HepG2 (cell line): ENCODE data around the gene ARL2. TPM values are rescaled to one million over a fixed set of nuclear protein-coding genes. Genes with fewer than 3 reads are reported as not detected.

Experiments
- ATAC-seq: fragments of 200-7000 bp; cut with Tn5 transposase; 3 replicates; pipeline ENCODE4 v1.9.1; 2020; ENCODE audit warnings: mild to moderate bottlenecking, moderate library complexity
- BruUV-seq: library from RNA; stranded (reverse); fragments of 400-500 nt; replicated peaks from 2 replicates; lab custom pipeline; 2021; lab: Mats Ljungman, UMichigan
- CTCF ChIA-PET: fragments of 300-600 bp; formaldehyde crosslinking; extraction: SDS; loops from one replicate; lab custom pipeline; 2021; ENCODE audit warnings: low total read pairs, inconsistent platforms, low intra/inter-chr PET ratio; lab: Yijun Ruan, JAX
- POLR2A ChIA-PET: fragments of 350-600 bp; sonication (Branson Sonifier 250); formaldehyde crosslinking; loops from one replicate; lab custom pipeline; 2020; ENCODE audit warnings: antibody characterized with exemption, inconsistent platforms; lab: Yijun Ruan, JAX
- DNase-seq: peaks from one replicate; pipeline ENCODE4 v3.0.0-alpha.2; 2015; ENCODE audit warnings: low spot score
- FAIRE-seq: peaks from 3 replicates; lab custom pipeline; 2011; peaks lifted over from hg19 to GRCh38; lab: Jason Lieb, UNC
- H2AFZ ChIP-seq: one replicate; pipeline ENCODE4 v1.6.1; 2011; ENCODE audit warnings: low read length, inconsistent platforms
- H3K27ac ChIP-seq: fragments of 300-600 bp; 3 replicates; pipeline ENCODE4 v1.8.0; 2011; ENCODE audit warnings: mixed run types, mild to moderate bottlenecking, mixed read lengths, low read length, inconsistent platforms; ENCODE audit not compliant: insufficient read depth; ENCODE audit errors: extremely low read length
- H3K27me3 ChIP-seq, 2 experiments: fragments of 200-600 bp in 1 of 2; 2 replicates in 1 of 2; 3 replicates in 1 of 2; pipeline versions ENCODE4 v1.6.0 to v1.8.0; 2011; ENCODE audit warnings: low read length in 2 of 2, mild to moderate bottlenecking in 2 of 2, moderate library complexity in 2 of 2, inconsistent platforms in 1 of 2; ENCODE audit not compliant: insufficient read depth in 2 of 2, control insufficient read depth in 1 of 2
- H3K36me3 ChIP-seq, 2 experiments: fragments of 200-600 bp in 1 of 2; replicated peaks in 1 of 2; 2 replicates in 1 of 2; 3 replicates in 1 of 2; pipeline versions ENCODE4 v1.5.1 to v1.8.0; 2011; ENCODE audit warnings: low read length in 2 of 2, inconsistent platforms in 1 of 2; ENCODE audit not compliant: insufficient read depth in 2 of 2, control insufficient read depth in 1 of 2
- H3K4me1 ChIP-seq: 2 replicates; pipeline ENCODE4 v1.5.1; 2012; ENCODE audit warnings: low read length, inconsistent platforms; ENCODE audit not compliant: insufficient read depth
- H3K4me2 ChIP-seq: 2 replicates; pipeline ENCODE4 v1.6.0; 2011; ENCODE audit warnings: low read depth, low read length, inconsistent platforms
- H3K4me3 ChIP-seq, 3 experiments: fragments of 200-600 bp in 1 of 3; sonication (generic), shearing (Covaris generic) in 1 of 3; replicated peaks in 1 of 3; 2 replicates each; pipeline ENCODE4 v1.5.1; 2011 to 2016; ENCODE audit warnings: low read length in 3 of 3, inconsistent platforms in 2 of 3, low read depth in 2 of 3, mild to moderate bottlenecking in 2 of 3, control low read depth in 1 of 3, mixed read lengths in 1 of 3; ENCODE audit not compliant: insufficient read depth in 1 of 3
- H3K79me2 ChIP-seq: one replicate; pipeline ENCODE4 v1.6.1; 2011; ENCODE audit warnings: low read length, inconsistent platforms; ENCODE audit not compliant: insufficient read depth
- H3K9ac ChIP-seq: 2 replicates; pipeline ENCODE4 v1.6.0; 2011; ENCODE audit warnings: mild to moderate bottlenecking, low read depth, low read length, inconsistent platforms; ENCODE audit not compliant: insufficient read depth
- H3K9me3 ChIP-seq: 2 replicates; pipeline ENCODE4 v1.5.1; 2012; ENCODE audit warnings: mild to moderate bottlenecking, low read length
- H4K20me1 ChIP-seq: 2 replicates; pipeline ENCODE4 v1.6.0; 2011; ENCODE audit warnings: inconsistent platforms, mild to moderate bottlenecking, low read length, moderate library complexity; ENCODE audit not compliant: insufficient read depth
- ATF7-NPFF ChIP-seq: sonication (generic); formaldehyde crosslinking; IDR thresholded peaks from 2 replicates; pipeline ENCODE4 v1.8.1; 2023; ENCODE audit warnings: mild to moderate bottlenecking, low read depth, missing genetic modification reagents, moderate library complexity
- MEIS1 ChIP-seq: sonication (generic); formaldehyde crosslinking; IDR thresholded peaks from 2 replicates; pipeline ENCODE4 v1.9.0; 2021; ENCODE audit warnings: mild to moderate bottlenecking, missing genetic modification reagents, moderate library complexity, borderline replicate concordance
- POLR2A ChIP-seq, 2 experiments: IDR thresholded peaks; 2 replicates each; pipeline ENCODE4 v1.6.1; 2011; ENCODE audit warnings: low read depth in 2 of 2, low read length in 2 of 2, mild to moderate bottlenecking in 1 of 2, moderate library complexity in 1 of 2; ENCODE audit not compliant: insufficient read depth in 1 of 2
- RAD21 ChIP-seq: fragments of 450-650 bp; formaldehyde crosslinking; IDR thresholded peaks from 2 replicates; pipeline ENCODE4 v1.5.0; 2020; ENCODE audit warnings: mild to moderate bottlenecking
- SIN3A ChIP-seq: IDR thresholded peaks from 2 replicates; pipeline ENCODE4 v1.6.1; 2011; ENCODE audit warnings: low read depth, mild to moderate bottlenecking, control low read depth, low read length, borderline replicate concordance
- TAF15 ChIP-seq: fragments of 200-400 bp; formaldehyde crosslinking; IDR thresholded peaks from one replicate; pipeline ENCODE4 v1.6.1; 2018; ENCODE audit warnings: mild to moderate bottlenecking, low read depth, low read length; ENCODE audit not compliant: poor library complexity, severe bottlenecking
- ZFP36L1 ChIP-seq: sonication (generic); formaldehyde crosslinking; IDR thresholded peaks from 2 replicates; pipeline ENCODE4 v1.8.0; 2022; ENCODE audit warnings: mild to moderate bottlenecking, missing genetic modification reagents, moderate library complexity
- ZNF235 ChIP-seq: sonication (generic); formaldehyde crosslinking; IDR thresholded peaks from 2 replicates; pipeline ENCODE4 v1.8.1; 2023; ENCODE audit warnings: mild to moderate bottlenecking, missing genetic modification reagents, borderline replicate concordance
- ZNF333 ChIP-seq: sonication (generic); formaldehyde crosslinking; IDR thresholded peaks from 2 replicates; pipeline ENCODE4 v1.4.0; 2020; ENCODE audit warnings: mild to moderate bottlenecking, missing genetic modification reagents, borderline replicate concordance
- ZNF605 ChIP-seq: sonication (generic); formaldehyde crosslinking; IDR thresholded peaks from 2 replicates; pipeline ENCODE4 v1.8.0; 2022; ENCODE audit warnings: mild to moderate bottlenecking, missing genetic modification reagents
- ZNF773 ChIP-seq: sonication (generic); formaldehyde crosslinking; IDR thresholded peaks from 2 replicates; pipeline ENCODE4 v1.4.0; 2020; ENCODE audit warnings: missing genetic modification reagents, borderline replicate concordance
- WGBS: methylation state at CpG from one replicate; pipeline ENCODE4 v1.1.6; 2017; ENCODE audit warnings: low lambda C conversion rate; 5-methylcytosine and 5-hydroxymethylcytosine counted together
- in situ Hi-C: cut with HindIII; loops from 2 replicates; pipeline ENCODE4 v1.10.0; 2017; ENCODE audit warnings: low pct_unique_long_range_greater_than_20kb; ENCODE audit not compliant: extremely low pct_ligation_motif_present
- intact Hi-C: fragments of 100-400 bp; cut with micrococcal nuclease; formaldehyde crosslinking; loops from one replicate; pipeline ENCODE4 v1.10.0; 2022; ENCODE audit not compliant: unreplicated experiment
- polyA plus RNA-seq, 8 experiments: library from polyadenylated mRNA; depleted of rRNA in 3 of 8; stranded (reverse) in 7 of 8; unstranded in 1 of 8; fragments of >200 nt; fragmentation: Illumina TruSeq in 4 of 8; extraction: Trizol in 4 of 8; gene quantifications; 2 replicates each; pipeline versions ENCODE4 v1.2.1 to v1.2.3, GENCODE V29; 2011 to 2016; ENCODE audit warnings: low read depth in 4 of 8, missing spikeins in 1 of 8, mixed read lengths in 1 of 8; ENCODE audit not compliant: insufficient read depth in 1 of 8
- total RNA-seq, 5 experiments: library from RNA; depleted of rRNA; stranded (reverse); fragments of >200 nt; fragmentation: Illumina TruSeq; extraction: Trizol; gene quantifications; 2 replicates each; pipeline ENCODE4 v1.2.3, GENCODE V29; 2016; ENCODE audit warnings: low read depth in 1 of 5
- TF ChIP-seq, protein P1 (sequence below): sonication (generic); formaldehyde crosslinking; IDR thresholded peaks from 2 replicates; pipeline ENCODE4 v1.5.1; 2020; ENCODE audit warnings: mild to moderate bottlenecking, moderate library complexity, missing genetic modification reagents
- TF ChIP-seq, protein P2 (sequence below): sonication (generic); formaldehyde crosslinking; IDR thresholded peaks from 2 replicates; pipeline ENCODE4 v1.8.0; 2023; ENCODE audit warnings: mild to moderate bottlenecking, missing genetic modification reagents
- TF ChIP-seq, protein P3 (sequence below): sonication (generic); formaldehyde crosslinking; IDR thresholded peaks from 2 replicates; pipeline ENCODE4 v1.4.0; 2020; ENCODE audit warnings: missing genetic modification reagents, borderline replicate concordance

Gene ARL2
- total and polyA plus RNA-seq, 2 of the 13 experiments (the other 11 are each of a cell fraction or from before 2014, with no cell fraction given): 82.9 to 84.4 TPM

DNA sequence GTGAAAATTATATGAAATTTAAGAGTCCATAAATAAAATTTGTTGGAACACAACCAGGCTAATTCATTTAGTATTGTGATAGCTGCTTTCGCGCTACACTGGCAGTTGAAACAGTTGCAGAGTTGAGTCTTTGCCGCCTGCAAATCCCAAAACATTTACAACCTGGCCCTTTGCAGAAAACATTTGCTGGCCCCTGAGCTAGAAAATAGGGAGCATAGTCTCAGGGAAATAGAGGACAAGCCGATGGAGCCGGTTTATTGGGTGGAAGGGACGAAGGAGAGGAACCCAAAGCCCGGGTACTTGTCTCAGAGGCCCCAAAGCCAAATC, 26.5 kb downstream of the ARL2 start:
- H3K27ac ChIP-seq: peak overlapping the region; percentile 87
- CTCF ChIA-PET: no interaction called here
- H4K20me1 ChIP-seq: no peaks in the 10 kb centered on the region
- H3K9me3 ChIP-seq: no peaks in the 10 kb centered on the region
- peaks cover 10% of the 10 kb centered on the region for H3K79me2 ChIP-seq
- DNase-seq: no peak
- peak overlapping the region; percentile 78 for H3K9ac ChIP-seq
- POLR2A ChIA-PET: interaction anchor here (0.6 to 3.8 kb wide), 18 partner anchors 9 to 94 kb away, joined by 3 to 39 read pairs (median 6); partner anchors contain the start of genes ARL2, FAU, MRPL49 and NAALADL1
- intact Hi-C loops: loop anchor here (1.0 kb wide), 1 partner anchor 13 kb away; the partner anchor contains the start of gene SNX15
- in situ Hi-C loops: no loop called here
- no peak for FAIRE-seq
- peaks cover 19 to 43% of the 10 kb centered on the region in 2 experiments; a peak in 4 of 5 replicates for H3K36me3 ChIP-seq
- H3K27me3 ChIP-seq: no peaks in the 10 kb centered on the region
- TF ChIP-seq, protein P1, sequence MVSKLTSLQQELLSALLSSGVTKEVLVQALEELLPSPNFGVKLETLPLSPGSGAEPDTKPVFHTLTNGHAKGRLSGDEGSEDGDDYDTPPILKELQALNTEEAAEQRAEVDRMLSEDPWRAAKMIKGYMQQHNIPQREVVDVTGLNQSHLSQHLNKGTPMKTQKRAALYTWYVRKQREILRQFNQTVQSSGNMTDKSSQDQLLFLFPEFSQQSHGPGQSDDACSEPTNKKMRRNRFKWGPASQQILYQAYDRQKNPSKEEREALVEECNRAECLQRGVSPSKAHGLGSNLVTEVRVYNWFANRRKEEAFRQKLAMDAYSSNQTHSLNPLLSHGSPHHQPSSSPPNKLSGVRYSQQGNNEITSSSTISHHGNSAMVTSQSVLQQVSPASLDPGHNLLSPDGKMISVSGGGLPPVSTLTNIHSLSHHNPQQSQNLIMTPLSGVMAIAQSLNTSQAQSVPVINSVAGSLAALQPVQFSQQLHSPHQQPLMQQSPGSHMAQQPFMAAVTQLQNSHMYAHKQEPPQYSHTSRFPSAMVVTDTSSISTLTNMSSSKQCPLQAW (CRISPR knock-in tag): 0 out of 2 replicates have a peak, but pooled peaks have one; percentile 49
- TF ChIP-seq ZNF333 (CRISPR knock-in tag) (0 out of 2 replicates have a peak, but pooled peaks have one; percentile 38), ZFP36L1 (CRISPR knock-in tag) (peak; percentile 1; the same call in 1 of the 2 replicates), SIN3A (no peak; the same call in 1 of the 2 replicates), TAF15 (no peak), ZNF605 (CRISPR knock-in tag) (peak; percentile 78; the same call in 1 of the 2 replicates), ZNF773 (no peak), RAD21 (CRISPR knock-in tag) (no peak), ATF7-NPFF (CRISPR knock-in tag) (no peak), MEIS1 (CRISPR knock-in tag) (0 out of 2 replicates have a peak, but pooled peaks have one; percentile 2), ZNF235 (CRISPR knock-in tag) (peak; percentile 8; the same call in 1 of the 2 replicates), POLR2A (IDR thresholded peaks at IDR 0.05; ENCODE audit: insufficient read depth in 1 of 2, low read depth in 2 of 2, low read length in 2 of 2) (peak in 1 of 2 experiments; percentile 11; a peak in 1 of 4 replicates)
- TF ChIP-seq, protein P2, sequence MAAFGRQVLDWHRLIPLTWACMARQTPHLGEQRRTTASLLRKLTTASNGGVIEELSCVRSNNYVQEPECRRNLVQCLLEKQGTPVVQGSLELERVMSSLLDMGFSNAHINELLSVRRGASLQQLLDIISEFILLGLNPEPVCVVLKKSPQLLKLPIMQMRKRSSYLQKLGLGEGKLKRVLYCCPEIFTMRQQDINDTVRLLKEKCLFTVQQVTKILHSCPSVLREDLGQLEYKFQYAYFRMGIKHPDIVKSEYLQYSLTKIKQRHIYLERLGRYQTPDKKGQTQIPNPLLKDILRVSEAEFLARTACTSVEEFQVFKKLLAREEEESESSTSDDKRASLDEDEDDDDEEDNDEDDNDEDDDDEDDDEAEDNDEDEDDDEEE (CRISPR knock-in tag): 0 out of 2 replicates have a peak, but pooled peaks have one; percentile 39
- TF ChIP-seq, protein P3, sequence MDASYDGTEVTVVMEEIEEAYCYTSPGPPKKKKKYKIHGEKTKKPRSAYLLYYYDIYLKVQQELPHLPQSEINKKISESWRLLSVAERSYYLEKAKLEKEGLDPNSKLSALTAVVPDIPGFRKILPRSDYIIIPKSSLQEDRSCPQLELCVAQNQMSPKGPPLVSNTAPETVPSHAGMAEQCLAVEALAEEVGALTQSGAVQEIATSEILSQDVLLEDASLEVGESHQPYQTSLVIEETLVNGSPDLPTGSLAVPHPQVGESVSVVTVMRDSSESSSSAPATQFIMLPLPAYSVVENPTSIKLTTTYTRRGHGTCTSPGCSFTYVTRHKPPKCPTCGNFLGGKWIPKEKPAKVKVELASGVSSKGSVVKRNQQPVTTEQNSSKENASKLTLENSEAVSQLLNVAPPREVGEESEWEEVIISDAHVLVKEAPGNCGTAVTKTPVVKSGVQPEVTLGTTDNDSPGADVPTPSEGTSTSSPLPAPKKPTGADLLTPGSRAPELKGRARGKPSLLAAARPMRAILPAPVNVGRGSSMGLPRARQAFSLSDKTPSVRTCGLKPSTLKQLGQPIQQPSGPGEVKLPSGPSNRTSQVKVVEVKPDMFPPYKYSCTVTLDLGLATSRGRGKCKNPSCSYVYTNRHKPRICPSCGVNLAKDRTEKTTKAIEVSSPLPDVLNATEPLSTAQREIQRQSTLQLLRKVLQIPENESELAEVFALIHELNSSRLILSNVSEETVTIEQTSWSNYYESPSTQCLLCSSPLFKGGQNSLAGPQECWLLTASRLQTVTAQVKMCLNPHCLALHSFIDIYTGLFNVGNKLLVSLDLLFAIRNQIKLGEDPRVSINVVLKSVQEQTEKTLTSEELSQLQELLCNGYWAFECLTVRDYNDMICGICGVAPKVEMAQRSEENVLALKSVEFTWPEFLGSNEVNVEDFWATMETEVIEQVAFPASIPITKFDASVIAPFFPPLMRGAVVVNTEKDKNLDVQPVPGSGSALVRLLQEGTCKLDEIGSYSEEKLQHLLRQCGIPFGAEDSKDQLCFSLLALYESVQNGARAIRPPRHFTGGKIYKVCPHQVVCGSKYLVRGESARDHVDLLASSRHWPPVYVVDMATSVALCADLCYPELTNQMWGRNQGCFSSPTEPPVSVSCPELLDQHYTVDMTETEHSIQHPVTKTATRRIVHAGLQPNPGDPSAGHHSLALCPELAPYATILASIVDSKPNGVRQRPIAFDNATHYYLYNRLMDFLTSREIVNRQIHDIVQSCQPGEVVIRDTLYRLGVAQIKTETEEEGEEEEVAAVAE (CRISPR knock-in tag): 0 out of 2 replicates have a peak, but pooled peaks have one; percentile 9
- ATAC-seq: no peak
- H2AFZ ChIP-seq: peak overlapping the region; percentile 66
- BruUV-seq: no TSS peak
- peak overlapping the region; percentile 83 for H3K4me2 ChIP-seq
- peak overlapping the region; percentile 76 to 89 (median 81) for H3K4me3 ChIP-seq
- 30% methylated on average over 7 of the region's 7 CpGs for WGBS
- H3K4me1 ChIP-seq: peaks cover 24% of the 10 kb centered on the region
